A549 (cell line): Measurements from ENCODE around the gene FBP2. TPM values are rescaled to one million over a fixed set of nuclear protein-coding genes. Genes with fewer than 3 reads are reported as not detected.

Experiments used
- ATAC-seq, 2 experiments: fragments of 200-7000 bp in 1 of 2; fragments of >200 bp in 1 of 2; cut with Nextera tagmentation in 1 of 2; cut with Tn5 transposase in 1 of 2; 3 replicates each; pipeline versions ENCODE4 v1.8.0 to v1.9.1; 2018 to 2020; ENCODE audit warnings: mild to moderate bottlenecking in 1 of 2, moderate library complexity in 1 of 2
- CTCF ChIA-PET: fragments of 300-600 bp; sonication (Branson Sonifier 250); formaldehyde crosslinking; extraction: SDS; loops from one replicate; lab custom pipeline; 2021; ENCODE audit warnings: antibody characterized with exemption, inconsistent platforms; lab: Yijun Ruan, JAX
- POLR2A ChIA-PET: fragments of 350-600 bp; formaldehyde crosslinking; extraction: SDS; loops from one replicate; lab custom pipeline; 2021; ENCODE audit warnings: antibody characterized with exemption, inconsistent platforms; lab: Yijun Ruan, JAX
- DNase-seq, 2 experiments: peaks; one replicate each; pipeline versions ENCODE4 v3.0.0 to v3.0.0-alpha.2; 2011 to 2016; ENCODE audit warnings: low read depth in 1 of 2, low spot score in 1 of 2
- FAIRE-seq: peaks from 2 replicates; lab custom pipeline; 2011; peaks lifted over from hg19 to GRCh38; lab: Jason Lieb, UNC
- H3K27ac ChIP-seq, 2 experiments: fragments of >200 bp; sonication (Bioruptor Twin); formaldehyde crosslinking; 3 replicates each; pipeline ENCODE4 v1.5.1; 2016 to 2017
- H3K4me1 ChIP-seq: fragments of >200 bp; sonication (Bioruptor Twin); formaldehyde crosslinking; 3 replicates; pipeline ENCODE4 v1.6.1; 2016
- H3K4me2 ChIP-seq: fragments of >200 bp; sonication (Bioruptor Twin); formaldehyde crosslinking; 3 replicates; pipeline ENCODE4 v1.6.1; 2016
- H3K4me3 ChIP-seq: fragments of >200 bp; sonication (Bioruptor Twin); formaldehyde crosslinking; 3 replicates; pipeline ENCODE4 v1.5.1; 2016
- H3K9me3 ChIP-seq: fragments of >200 bp; sonication (Bioruptor Twin); formaldehyde crosslinking; 3 replicates; pipeline ENCODE4 v1.6.1; 2016
- BCL3 ChIP-seq: fragments of >200 bp; sonication (Bioruptor Twin); formaldehyde crosslinking; IDR thresholded peaks from 3 replicates; pipeline ENCODE4 v1.6.1; 2016
- CBX8 ChIP-seq: fragments of 200-600 bp; sonication (generic); IDR thresholded peaks from 2 replicates; pipeline ENCODE4 v1.6.1; 2016
- CEBPB ChIP-seq, 2 experiments: fragments of >200 bp in 1 of 2; sonication (Bioruptor Twin) in 1 of 2; formaldehyde crosslinking in 1 of 2; IDR thresholded peaks; 2 replicates each; pipeline ENCODE4 v1.6.1; 2012 to 2016
- EHF ChIP-seq: fragments of 250-450 bp; sonication (Bioruptor Pico); IDR thresholded peaks from 2 replicates; pipeline ENCODE4 v1.5.0; 2020; ENCODE audit warnings: mild to moderate bottlenecking
- ELK1 ChIP-seq: fragments of 150-350 bp; IDR thresholded peaks from 2 replicates; pipeline ENCODE4 v1.6.1; 2014; ENCODE audit warnings: low read depth, mild to moderate bottlenecking, low read length
- EP300 ChIP-seq, 2 experiments: fragments of >200 bp; sonication (Bioruptor Twin); formaldehyde crosslinking; IDR thresholded peaks; 2 replicates in 1 of 2; 3 replicates in 1 of 2; pipeline ENCODE4 v1.6.1; 2016 to 2017
- FOSB ChIP-seq: fragments of 250-450 bp; sonication (Bioruptor Pico); IDR thresholded peaks from 2 replicates; pipeline ENCODE4 v1.5.0; 2020; ENCODE audit warnings: mild to moderate bottlenecking, moderate library complexity
- FOSL2 ChIP-seq, 2 experiments: fragments of 450-650 bp in 1 of 2; fragments of >200 bp in 1 of 2; sonication (Bioruptor Twin) in 1 of 2; formaldehyde crosslinking; IDR thresholded peaks; 2 replicates each; pipeline versions ENCODE4 v1.5.0 to v1.6.1; 2016 to 2020; ENCODE audit warnings: mild to moderate bottlenecking in 1 of 2, moderate library complexity in 1 of 2
- GATA3 ChIP-seq: IDR thresholded peaks from 2 replicates; pipeline ENCODE4 v1.6.1; 2012; ENCODE audit warnings: borderline replicate concordance
- HDAC2 ChIP-seq: fragments of 200-600 bp; sonication (generic); IDR thresholded peaks from 2 replicates; pipeline ENCODE4 v1.6.1; 2016
- HOXB13 ChIP-seq: fragments of 250-450 bp; sonication (Bioruptor Pico); IDR thresholded peaks from 2 replicates; pipeline ENCODE4 v1.5.0; 2020; ENCODE audit warnings: low read depth, mild to moderate bottlenecking, moderate library complexity
- JUN ChIP-seq, 2 experiments: fragments of >200 bp; sonication (Bioruptor Twin); formaldehyde crosslinking; IDR thresholded peaks; 2 replicates in 1 of 2; 3 replicates in 1 of 2; pipeline ENCODE4 v1.6.1; 2016 to 2017
- MAZ ChIP-seq: fragments of 150-350 bp; IDR thresholded peaks from 2 replicates; pipeline ENCODE4 v1.6.1; 2014; ENCODE audit warnings: antibody characterized with exemption, low read depth, low read length, borderline replicate concordance
- MYC ChIP-seq: IDR thresholded peaks from 2 replicates; pipeline ENCODE4 v1.6.1; 2012; ENCODE audit warnings: mild to moderate bottlenecking, inconsistent platforms, low read length, improper control_type of control experiment, borderline replicate concordance
- NFE2L2 ChIP-seq: fragments of 150-350 bp; conservative IDR thresholded peaks from 2 replicates; pipeline ENCODE4 v1.6.1; 2014; ENCODE audit warnings: low read length
- NPAS2 ChIP-seq: fragments of 250-450 bp; sonication (Bioruptor Pico); IDR thresholded peaks from 2 replicates; pipeline ENCODE4 v1.8.0; 2022; ENCODE audit warnings: mild to moderate bottlenecking, moderate library complexity, borderline replicate concordance
- PBX3 ChIP-seq: IDR thresholded peaks from 2 replicates; pipeline ENCODE4 v1.6.1; 2012
- POLR2AphosphoS2 ChIP-seq: conservative IDR thresholded peaks from 2 replicates; pipeline ENCODE4 v1.6.1; 2012; ENCODE audit warnings: low read length, improper control_type of control experiment, inconsistent platforms
- RARB ChIP-seq: fragments of 250-450 bp; sonication (Bioruptor Pico); IDR thresholded peaks from 2 replicates; pipeline ENCODE4 v1.8.0; 2021; ENCODE audit warnings: mild to moderate bottlenecking, moderate library complexity
- REST ChIP-seq: fragments of 200-600 bp; sonication (generic); IDR thresholded peaks from 2 replicates; pipeline ENCODE4 v1.6.1; 2016; ENCODE audit warnings: antibody characterized with exemption, mild to moderate bottlenecking, moderate library complexity
- SMC3 ChIP-seq: fragments of >200 bp; sonication (Bioruptor Twin); formaldehyde crosslinking; IDR thresholded peaks from 3 replicates; pipeline ENCODE4 v1.6.1; 2018; ENCODE audit warnings: inconsistent platforms
- TFCP2L1 ChIP-seq: fragments of 250-450 bp; sonication (Bioruptor Pico); IDR thresholded peaks from 2 replicates; pipeline ENCODE4 v1.5.0; 2021; ENCODE audit warnings: mild to moderate bottlenecking
- TP53 ChIP-seq: fragments of 250-450 bp; sonication (Bioruptor Pico); IDR thresholded peaks from 2 replicates; pipeline ENCODE4 v1.5.0; 2021; ENCODE audit warnings: mild to moderate bottlenecking, moderate library complexity
- USF2 ChIP-seq: fragments of 450-650 bp; IDR thresholded peaks from 2 replicates; pipeline ENCODE4 v1.6.1; 2014; ENCODE audit warnings: antibody characterized with exemption
- ZC3H11A ChIP-seq: fragments of 450-650 bp; IDR thresholded peaks from 2 replicates; pipeline ENCODE4 v1.6.1; 2014; ENCODE audit warnings: antibody characterized with exemption, mild to moderate bottlenecking
- WGBS: methylation state at CpG from one replicate; pipeline ENCODE4 v1.1.6; 2017; ENCODE audit errors: missing lambda C conversion rate; 5-methylcytosine and 5-hydroxymethylcytosine counted together
- polyA plus RNA-seq, 4 experiments: library from polyadenylated mRNA; depleted of rRNA in 3 of 4; stranded (reverse); fragments of >200 nt; fragmentation: RNase III in 1 of 4; extraction: RNeasy Plus Mini Kit Qiagen cat#74134 plus additional on column Dnase treatment in 1 of 4; gene quantifications; 2 replicates in 3 of 4; 3 replicates in 1 of 4; pipeline ENCODE4 v1.2.3, GENCODE V29; 2011 to 2017

The FBP2 gene
- polyA plus RNA-seq, 2 of the 4 experiments (the other 2 are of a cell fraction) = not detected

- DNase-seq = no peak
These were observed 76.4 kb downstream of the FBP2 start for GRCh38 chr9:94517254-94517653.

GRCh38 chr9:94514722-94515121 is 78.9 kb downstream of the FBP2 start:
- DNase-seq (no peak), ATAC-seq (no peak), FAIRE-seq (no peak)
- POLR2A ChIA-PET = no interaction called here
- Histone ChIP-seq H3K4me3 (no peak overlapping the region), H3K9me3 (no peaks in the 10 kb centered on the region), H3K27ac (no peak overlapping the region), H3K4me2 (no peak overlapping the region), H3K4me1 (0 out of 3 replicates have a peak, but pooled peaks cover 4% of the 10 kb centered on the region)
- CTCF ChIA-PET = interaction anchor here (1.1 to 1.4 kb wide), 3 partner anchors 9 to 18 kb away, joined by 3 read pairs; no protein-coding TSS in a partner anchor
- WGBS = 61% methylated on average over 3 of the region's 3 CpGs
- no peak for TF ChIP-seq ZC3H11A
- no peak for TF ChIP-seq PBX3
- TF ChIP-seq FOSB = no peak
- no peak for TF ChIP-seq HOXB13 (CRISPR knock-in tag)
- TF ChIP-seq NPAS2 = no peak
- no peak for TF ChIP-seq SMC3
- TF ChIP-seq HDAC2 = no peak
- no peak for TF ChIP-seq FOSL2 (IDR thresholded peaks at IDR 0.05)
- no peak for TF ChIP-seq FOSL2 (CRISPR knock-in tag; IDR thresholded peaks at IDR 0.05)
- TF ChIP-seq USF2 = no peak
- TF ChIP-seq POLR2AphosphoS2 = no peak
- TF ChIP-seq MAZ = no peak
- TF ChIP-seq JUN (IDR thresholded peaks at IDR 0.05) = no peak
- TF ChIP-seq CBX8 = no peak
- TF ChIP-seq CEBPB (IDR thresholded peaks at IDR 0.05) = no peak
- no peak for TF ChIP-seq GATA3
- no peak for TF ChIP-seq EHF (CRISPR knock-in tag)
- no peak for TF ChIP-seq TP53
- TF ChIP-seq BCL3 = no peak
- no peak for TF ChIP-seq NFE2L2
- TF ChIP-seq MYC = no peak

More at GRCh38 chr9:94517254-94517653, 76.4 kb downstream of the FBP2 start:
- Histone ChIP-seq H3K9me3 (no peaks in the 10 kb centered on the region), H3K4me1 (no peaks in the 10 kb centered on the region), H3K4me2 (no peak overlapping the region), H3K4me3 (no peak overlapping the region), H3K27ac (no peak overlapping the region)
- 100% methylated on average over 4 of the region's 4 CpGs for WGBS
- ChIA-PET CTCF (interaction anchor here (0.7 kb wide), 1 partner anchor 980 kb away, joined by 4 read pairs; no protein-coding TSS in a partner anchor), POLR2A (no interaction called here)
- TF ChIP-seq HOXB13 (CRISPR knock-in tag) = no peak
- no peak for FAIRE-seq
- ATAC-seq = no peak

- ChIA-PET POLR2A (interaction anchor here (0.6 kb wide), 2 partner anchors 10 to 43 kb away, joined by 3 read pairs; no protein-coding TSS in a partner anchor), CTCF (no interaction called here)
- ATAC-seq (no peak), DNase-seq (no peak), FAIRE-seq (no peak)
- 90% methylated on average over 2 of the region's 2 CpGs for WGBS
- Histone ChIP-seq H3K4me2 (no peak overlapping the region), H3K27ac (no peak overlapping the region), H3K4me3 (no peak overlapping the region), H3K4me1 (0 out of 3 replicates have a peak, but pooled peaks cover 4% of the 10 kb centered on the region), H3K9me3 (no peaks in the 10 kb centered on the region)
- TF ChIP-seq NPAS2 = no peak
- no peak for TF ChIP-seq CBX8
- no peak for TF ChIP-seq TFCP2L1
- no peak for TF ChIP-seq REST
- no peak for TF ChIP-seq HDAC2
- no peak for TF ChIP-seq USF2
- TF ChIP-seq RARB (CRISPR knock-in tag) = no peak
- no peak for TF ChIP-seq ELK1
- no peak for TF ChIP-seq BCL3
- TF ChIP-seq EP300 (IDR thresholded peaks at IDR 0.05) = no peak
These were observed 81.7 kb downstream of the FBP2 start for GRCh38 chr9:94511955-94512265.
